ENCODE data around the gene TNN.
A peak's percentile ranks its signal among the peaks of the same experiment; 100 is the strongest.
"Not testable (repeated sequence)": the region's sequence is repeated elsewhere in the genome, so short reads cannot be mapped to it uniquely, and the experiment has no call there.

TNN gene

GRCh38 chr1:175067362-175068106, at the start of gene TNN:
Gene TNN (plus strand): TSS chr1:175067833. CDS start chr1:175077419, 9,586 bp downstream.
- no peak for DNase-seq (ENCODE audit: low read depth)

- DNase-seq (ENCODE audit: low read depth), result no peak
Observed at GRCh38 chr1:175019524-175019923, 48.1 kb upstream of the TNN start.

GRCh38 chr1:175023043-175023921, 44.4 kb upstream of the TNN start, which contains the start of gene MRPS14:
Gene MRPS14 (minus strand): TSS chr1:175023425. CDS start chr1:175023408, 17 bp downstream.
- DNase-seq (ENCODE audit: low read depth), result peak; percentile 96

- DNase-seq (ENCODE audit: low read depth), result not testable (repeated sequence)
Observed at GRCh38 chr1:175023922-175024242, 43.8 kb upstream of the TNN start.

- no peak for DNase-seq (ENCODE audit: low read depth)
Observed at GRCh38 chr1:175024773-175025172, 42.9 kb upstream of the TNN start.

GRCh38 chr1:175033953-175034352, 33.7 kb upstream of the TNN start:
- no peak for DNase-seq (ENCODE audit: low read depth)

GRCh38 chr1:175034775-175035174, 32.9 kb upstream of the TNN start:
- DNase-seq (ENCODE audit: low read depth), result no peak

GRCh38 chr1:175035865-175036264, 31.8 kb upstream of the TNN start:
- no peak for DNase-seq (ENCODE audit: low read depth)

GRCh38 chr1:175036476-175036875, 31.2 kb upstream of the TNN start:
- DNase-seq (ENCODE audit: low read depth), result no peak

GRCh38 chr1:175037416-175037815, 30.2 kb upstream of the TNN start:
- DNase-seq (ENCODE audit: low read depth), result no peak

- no peak for DNase-seq (ENCODE audit: low read depth)
Observed at GRCh38 chr1:175040324-175040879, 27.2 kb upstream of the TNN start.

GRCh38 chr1:175042650-175043049, 25.0 kb upstream of the TNN start:
- no peak for DNase-seq (ENCODE audit: low read depth)

- DNase-seq (ENCODE audit: low read depth), result no peak
Observed at GRCh38 chr1:175043824-175044223, 23.8 kb upstream of the TNN start.

GRCh38 chr1:175044591-175044990, 23.0 kb upstream of the TNN start:
- DNase-seq (ENCODE audit: low read depth), result not testable (repeated sequence)

- no peak for DNase-seq (ENCODE audit: low read depth)
Observed at GRCh38 chr1:175045097-175045496, 22.5 kb upstream of the TNN start.

GRCh38 chr1:175045519-175045918, 22.1 kb upstream of the TNN start:
- DNase-seq (ENCODE audit: low read depth), result no peak

GRCh38 chr1:175050992-175051391, 16.6 kb upstream of the TNN start:
- DNase-seq (ENCODE audit: low read depth), result no peak

GRCh38 chr1:175054736-175055135, 12.9 kb upstream of the TNN start:
- DNase-seq (ENCODE audit: low read depth), result no peak

GRCh38 chr1:175062339-175062738, 5.3 kb upstream of the TNN start:
- DNase-seq (ENCODE audit: low read depth), result no peak

- DNase-seq (ENCODE audit: low read depth), result no peak
Observed at GRCh38 chr1:175062858-175063257, 4.8 kb upstream of the TNN start.

- DNase-seq (ENCODE audit: low read depth), result no peak
Observed at GRCh38 chr1:175070818-175071217, 3.2 kb downstream of the TNN start.

GRCh38 chr1:175071276-175071943, 3.8 kb downstream of the TNN start:
- DNase-seq (ENCODE audit: low read depth), result no peak

All from non-pigmented ciliary epithelial cell (primary cell).